GM23248 (cell line): ENCODE measurements around the gene ZBTB16.
A peak's percentile ranks its signal among the peaks of the same experiment; 100 is the strongest.

Experiments used
- EZH2 ChIP-seq: fragments of 200-600 bp; sonication (generic); IDR thresholded peaks from 2 replicates; pipeline ENCODE4 v1.6.1; 2018; ENCODE audit warnings: antibody characterized with exemption, mild to moderate bottlenecking; ENCODE audit not compliant: insufficient read depth, poor library complexity, severe bottlenecking
- EZH2phosphoT487 ChIP-seq: fragments of 200-600 bp; sonication (generic); IDR thresholded peaks from 2 replicates; pipeline ENCODE4 v1.6.1; 2018; ENCODE audit warnings: antibody characterized with exemption, moderate library complexity, mild to moderate bottlenecking, low read depth; ENCODE audit not compliant: insufficient read depth

GRCh38 chr11:114059278-114059983, at the start of gene ZBTB16:
- TF ChIP-seq EZH2 (peak; percentile 31), EZH2phosphoT487 (0 out of 2 replicates have a peak, but pooled peaks have one; percentile 4)
